ENCODE results near the gene RANGRF. TPM values are rescaled to one million over a fixed set of nuclear protein-coding genes. Genes with fewer than 3 reads are reported as not detected.

The RANGRF gene
- polyA plus RNA-seq, 1 of the 3 experiments (the other 2 are of a cell fraction) = 55.9 TPM

DNA sequence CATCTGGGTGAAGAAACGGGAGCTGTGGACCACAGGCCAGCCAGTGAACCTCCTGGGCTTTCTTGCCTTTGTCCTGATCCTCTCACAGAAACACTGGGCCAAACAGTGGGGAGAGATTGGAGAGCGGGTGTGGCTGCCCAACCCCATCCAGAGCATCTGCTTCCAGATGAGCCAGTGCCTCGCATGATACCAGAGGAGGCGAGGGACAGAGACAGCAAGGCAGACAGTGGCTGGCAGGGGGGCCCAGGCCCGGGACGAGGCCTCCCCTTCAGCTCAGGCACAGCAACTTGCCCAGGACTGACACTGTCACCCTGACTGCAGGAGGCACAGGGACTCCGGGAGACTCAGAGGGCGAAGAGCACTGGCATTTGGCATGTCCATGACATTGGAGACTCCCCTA, 33.6 kb downstream of the RANGRF start (continued):
- TF ChIP-seq, protein P1, sequence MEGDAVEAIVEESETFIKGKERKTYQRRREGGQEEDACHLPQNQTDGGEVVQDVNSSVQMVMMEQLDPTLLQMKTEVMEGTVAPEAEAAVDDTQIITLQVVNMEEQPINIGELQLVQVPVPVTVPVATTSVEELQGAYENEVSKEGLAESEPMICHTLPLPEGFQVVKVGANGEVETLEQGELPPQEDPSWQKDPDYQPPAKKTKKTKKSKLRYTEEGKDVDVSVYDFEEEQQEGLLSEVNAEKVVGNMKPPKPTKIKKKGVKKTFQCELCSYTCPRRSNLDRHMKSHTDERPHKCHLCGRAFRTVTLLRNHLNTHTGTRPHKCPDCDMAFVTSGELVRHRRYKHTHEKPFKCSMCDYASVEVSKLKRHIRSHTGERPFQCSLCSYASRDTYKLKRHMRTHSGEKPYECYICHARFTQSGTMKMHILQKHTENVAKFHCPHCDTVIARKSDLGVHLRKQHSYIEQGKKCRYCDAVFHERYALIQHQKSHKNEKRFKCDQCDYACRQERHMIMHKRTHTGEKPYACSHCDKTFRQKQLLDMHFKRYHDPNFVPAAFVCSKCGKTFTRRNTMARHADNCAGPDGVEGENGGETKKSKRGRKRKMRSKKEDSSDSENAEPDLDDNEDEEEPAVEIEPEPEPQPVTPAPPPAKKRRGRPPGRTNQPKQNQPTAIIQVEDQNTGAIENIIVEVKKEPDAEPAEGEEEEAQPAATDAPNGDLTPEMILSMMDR (IDR thresholded peaks at IDR 0.05) = no peak
- TF ChIP-seq CHD2 (IDR thresholded peaks at IDR 0.05; ENCODE audit: low read length, partially characterized antibody) (no peak), JUND (IDR thresholded peaks at IDR 0.05) (no peak), ELF1 (IDR thresholded peaks at IDR 0.05) (no peak), RFX5 (IDR thresholded peaks at IDR 0.05; ENCODE audit: low read length) (no peak), GATA2 (CRISPR knock-in tag; IDR thresholded peaks at IDR 0.05) (no peak), RAD21 (IDR thresholded peaks at IDR 0.05; ENCODE audit: low read length) (no peak)
- TF ChIP-seq, protein P2, sequence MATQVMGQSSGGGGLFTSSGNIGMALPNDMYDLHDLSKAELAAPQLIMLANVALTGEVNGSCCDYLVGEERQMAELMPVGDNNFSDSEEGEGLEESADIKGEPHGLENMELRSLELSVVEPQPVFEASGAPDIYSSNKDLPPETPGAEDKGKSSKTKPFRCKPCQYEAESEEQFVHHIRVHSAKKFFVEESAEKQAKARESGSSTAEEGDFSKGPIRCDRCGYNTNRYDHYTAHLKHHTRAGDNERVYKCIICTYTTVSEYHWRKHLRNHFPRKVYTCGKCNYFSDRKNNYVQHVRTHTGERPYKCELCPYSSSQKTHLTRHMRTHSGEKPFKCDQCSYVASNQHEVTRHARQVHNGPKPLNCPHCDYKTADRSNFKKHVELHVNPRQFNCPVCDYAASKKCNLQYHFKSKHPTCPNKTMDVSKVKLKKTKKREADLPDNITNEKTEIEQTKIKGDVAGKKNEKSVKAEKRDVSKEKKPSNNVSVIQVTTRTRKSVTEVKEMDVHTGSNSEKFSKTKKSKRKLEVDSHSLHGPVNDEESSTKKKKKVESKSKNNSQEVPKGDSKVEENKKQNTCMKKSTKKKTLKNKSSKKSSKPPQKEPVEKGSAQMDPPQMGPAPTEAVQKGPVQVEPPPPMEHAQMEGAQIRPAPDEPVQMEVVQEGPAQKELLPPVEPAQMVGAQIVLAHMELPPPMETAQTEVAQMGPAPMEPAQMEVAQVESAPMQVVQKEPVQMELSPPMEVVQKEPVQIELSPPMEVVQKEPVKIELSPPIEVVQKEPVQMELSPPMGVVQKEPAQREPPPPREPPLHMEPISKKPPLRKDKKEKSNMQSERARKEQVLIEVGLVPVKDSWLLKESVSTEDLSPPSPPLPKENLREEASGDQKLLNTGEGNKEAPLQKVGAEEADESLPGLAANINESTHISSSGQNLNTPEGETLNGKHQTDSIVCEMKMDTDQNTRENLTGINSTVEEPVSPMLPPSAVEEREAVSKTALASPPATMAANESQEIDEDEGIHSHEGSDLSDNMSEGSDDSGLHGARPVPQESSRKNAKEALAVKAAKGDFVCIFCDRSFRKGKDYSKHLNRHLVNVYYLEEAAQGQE (IDR thresholded peaks at IDR 0.05; ENCODE audit: low read depth, low read length) = no peak
- TF ChIP-seq, protein P3, sequence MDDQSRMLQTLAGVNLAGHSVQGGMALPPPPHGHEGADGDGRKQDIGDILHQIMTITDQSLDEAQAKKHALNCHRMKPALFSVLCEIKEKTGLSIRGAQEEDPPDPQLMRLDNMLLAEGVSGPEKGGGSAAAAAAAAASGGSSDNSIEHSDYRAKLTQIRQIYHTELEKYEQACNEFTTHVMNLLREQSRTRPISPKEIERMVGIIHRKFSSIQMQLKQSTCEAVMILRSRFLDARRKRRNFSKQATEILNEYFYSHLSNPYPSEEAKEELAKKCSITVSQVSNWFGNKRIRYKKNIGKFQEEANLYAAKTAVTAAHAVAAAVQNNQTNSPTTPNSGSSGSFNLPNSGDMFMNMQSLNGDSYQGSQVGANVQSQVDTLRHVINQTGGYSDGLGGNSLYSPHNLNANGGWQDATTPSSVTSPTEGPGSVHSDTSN (IDR thresholded peaks at IDR 0.05) = no peak

- no peak overlapping the region for H3K9ac ChIP-seq
- peaks cover 0 to 6% of the 10 kb centered on the region in 2 experiments; a peak in 1 of 4 replicates for H3K4me1 ChIP-seq (ENCODE audit: control insufficient read depth in 1 of 2, insufficient read depth in 2 of 2, low read depth in 1 of 2, low read length in 1 of 2)
- no peaks in the 10 kb centered on the region for H3K9me2 ChIP-seq
- H3K4me3 ChIP-seq (ENCODE audit: low read depth in 2 of 2, low read length in 1 of 2) = no peak overlapping the region
- no peaks in the 10 kb centered on the region for H3K79me2 ChIP-seq (ENCODE audit: insufficient read depth)
- no peaks in the 10 kb centered on the region for H3K9me3 ChIP-seq
- H3F3A ChIP-seq (replicated peaks; ENCODE audit: insufficient read depth) = no peaks in the 10 kb centered on the region
- TF ChIP-seq RFX5 (IDR thresholded peaks at IDR 0.05; ENCODE audit: low read length) (no peak), TEAD4 (IDR thresholded peaks at IDR 0.05; ENCODE audit: borderline replicate concordance, insufficient read depth) (no peak), GATA2 (CRISPR knock-in tag; IDR thresholded peaks at IDR 0.05) (no peak), EP300 (IDR thresholded peaks at IDR 0.05; ENCODE audit: borderline replicate concordance in 1 of 2, low read depth in 1 of 2, low read length in 1 of 2) (no peak), YY1 (IDR thresholded peaks at IDR 0.05; ENCODE audit: low read depth) (no peak), FOXM1 (IDR thresholded peaks at IDR 0.05; ENCODE audit: low read depth) (no peak), POLR2AphosphoS5 (IDR thresholded peaks at IDR 0.05; ENCODE audit: low read depth, low read length) (no peak), SMC3 (IDR thresholded peaks at IDR 0.05; ENCODE audit: low read depth, low read length) (no peak), CHD2 (IDR thresholded peaks at IDR 0.05; ENCODE audit: low read length, partially characterized antibody) (no peak), RXRA (IDR thresholded peaks at IDR 0.05; ENCODE audit: borderline replicate concordance, low read depth) (no peak)
- TF ChIP-seq, protein P3 (IDR thresholded peaks at IDR 0.05) = no peak
- TF ChIP-seq, protein P4, sequence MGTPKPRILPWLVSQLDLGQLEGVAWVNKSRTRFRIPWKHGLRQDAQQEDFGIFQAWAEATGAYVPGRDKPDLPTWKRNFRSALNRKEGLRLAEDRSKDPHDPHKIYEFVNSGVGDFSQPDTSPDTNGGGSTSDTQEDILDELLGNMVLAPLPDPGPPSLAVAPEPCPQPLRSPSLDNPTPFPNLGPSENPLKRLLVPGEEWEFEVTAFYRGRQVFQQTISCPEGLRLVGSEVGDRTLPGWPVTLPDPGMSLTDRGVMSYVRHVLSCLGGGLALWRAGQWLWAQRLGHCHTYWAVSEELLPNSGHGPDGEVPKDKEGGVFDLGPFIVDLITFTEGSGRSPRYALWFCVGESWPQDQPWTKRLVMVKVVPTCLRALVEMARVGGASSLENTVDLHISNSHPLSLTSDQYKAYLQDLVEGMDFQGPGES (IDR thresholded peaks at IDR 0.05; ENCODE audit: low read depth, low read length) = no peak
- TF ChIP-seq, protein P1 (IDR thresholded peaks at IDR 0.05) = no peak
- no peak overlapping the region for H2AFZ ChIP-seq (ENCODE audit: low read depth)
- DNase-seq = peak; percentile 11
- no peak overlapping the region for H3K4me2 ChIP-seq
- H3K27ac ChIP-seq (ENCODE audit: low read depth in 2 of 2, low read length in 1 of 2) = no peak overlapping the region
- ChIA-PET POLR2A (no interaction called here), CTCF (interaction anchor here (1.0 to 1.6 kb wide), 3 partner anchors 18 to 59 kb away, joined by 3 to 5 read pairs (median 3); partner anchors contain the start of gene RPL26)
- H3K36me3 ChIP-seq (replicated peaks in 1 of 2; ENCODE audit: control insufficient read depth in 1 of 2, insufficient read depth in 2 of 2, low read length in 1 of 2) = no peaks in the 10 kb centered on the region
- no peaks in the 10 kb centered on the region for H4K20me1 ChIP-seq (ENCODE audit: insufficient read depth)
- H3K27me3 ChIP-seq (ENCODE audit: insufficient read depth) = no peaks in the 10 kb centered on the region
- WGBS (ENCODE audit: low lambda C conversion rate) = 79% methylated on average over 5 of the region's 5 CpGs
Measured at GRCh38 chr17:8324132-8324531, 35.7 kb downstream of the RANGRF start.

Data from SK-N-SH (cell line).